HG03175 (cell line): ENCODE data around the gene PLAC8L1.
A peak's percentile ranks its signal among the peaks of the same experiment; 100 is the strongest.

Experiments
- ATAC-seq: cut with Tn5 transposase; IDR thresholded peaks from one replicate; pipeline ENCODE4 v1.9.1; 2021; ENCODE audit warnings: mild to moderate bottlenecking, moderate library complexity; ENCODE audit not compliant: unreplicated experiment

PLAC8L1 gene

DNA sequence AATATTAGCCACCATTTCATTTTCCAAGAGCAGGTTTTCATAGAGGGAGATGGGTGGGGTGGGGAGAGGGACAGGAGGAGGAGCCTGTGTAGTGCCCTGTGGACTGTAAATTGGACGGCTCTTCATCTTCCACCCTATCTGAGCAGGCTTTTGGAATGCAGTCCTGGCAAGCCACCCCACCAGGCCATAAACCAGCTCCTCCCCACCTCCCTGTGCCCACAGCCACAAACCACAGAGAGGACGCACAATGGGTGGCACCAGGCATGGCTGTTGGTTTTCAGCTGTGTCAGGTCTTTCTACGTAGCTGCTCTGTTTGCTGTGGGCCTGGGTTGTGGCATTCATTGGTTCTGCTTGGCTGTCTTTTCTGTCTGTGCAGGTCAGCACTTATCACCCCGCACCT is 58.0 kb downstream of the PLAC8L1 start:
- no peak for ATAC-seq

DNA sequence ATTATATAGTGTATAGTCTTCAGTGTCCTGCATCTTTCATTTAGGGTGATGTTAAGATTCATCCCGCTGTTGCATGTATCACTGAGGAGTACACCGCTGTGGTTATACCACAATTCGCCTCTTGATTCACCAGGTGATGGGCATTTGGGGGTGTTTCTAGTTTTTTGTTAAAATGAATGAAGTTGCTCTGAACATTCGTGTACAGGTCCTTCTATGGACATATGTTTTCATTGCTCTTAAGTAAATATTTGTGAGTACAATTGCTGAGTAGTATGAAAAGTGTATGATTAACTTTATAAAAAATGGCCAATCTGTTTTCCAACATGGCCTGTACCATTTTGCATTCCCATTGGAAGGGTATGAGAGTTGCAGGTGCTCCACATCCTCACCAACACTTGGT is 61.7 kb downstream of the PLAC8L1 start:
- no peak for ATAC-seq

GRCh38 chr5:146042628-146043279 is 62.6 kb downstream of the PLAC8L1 start:
- ATAC-seq = no peak

DNA sequence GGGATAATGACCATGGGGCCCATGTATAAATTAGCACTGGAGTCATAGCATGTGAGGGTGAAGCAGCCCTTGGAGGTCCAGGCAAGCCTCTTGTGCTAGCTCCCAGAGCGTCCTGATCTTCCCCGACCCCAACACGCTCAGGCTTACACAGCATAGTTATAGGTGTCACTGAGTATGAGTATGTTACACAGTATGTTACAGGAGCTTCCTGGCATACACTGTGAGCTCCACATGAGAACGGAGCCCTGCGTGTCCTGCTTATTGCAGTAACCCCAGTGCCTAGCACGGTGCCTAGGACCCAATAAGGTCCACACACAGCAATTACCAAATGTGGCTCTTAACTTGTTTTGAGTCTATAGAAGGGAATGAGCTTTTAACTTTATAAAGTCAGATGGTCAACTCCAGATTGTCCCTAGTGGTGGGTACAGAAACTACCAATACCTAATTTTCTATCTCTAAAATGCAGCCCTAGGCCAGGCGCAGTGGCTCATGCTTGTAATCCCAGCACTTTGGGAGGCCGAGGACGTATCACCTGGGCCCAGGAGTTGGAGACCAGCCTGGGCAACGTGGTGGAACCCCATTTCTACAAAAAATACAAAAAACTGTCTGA is 64.1 kb downstream of the PLAC8L1 start:
- ATAC-seq = peak; percentile 70

GRCh38 chr5:146040527-146040926 is 64.8 kb downstream of the PLAC8L1 start:
- ATAC-seq = no peak

GRCh38 chr5:146039420-146039819 is 66.0 kb downstream of the PLAC8L1 start:
- no peak for ATAC-seq

- ATAC-seq = no peak
These were observed 70.8 kb downstream of the PLAC8L1 start for GRCh38 chr5:146034605-146035004.
